Keratinocyte (primary cell): ENCODE data around the gene GREB1. TPM values are rescaled to one million over a fixed set of nuclear protein-coding genes. Genes with fewer than 3 reads are reported as not detected.

ENCODE experiments used
- DNase-seq: peaks from one replicate; pipeline ENCODE4 v3.0.0-alpha.2; 2011; ENCODE audit warnings: low read depth, missing footprints, low spot score
- FAIRE-seq: peaks from 2 replicates; lab custom pipeline; 2011; peaks lifted over from hg19 to GRCh38; lab: Jason Lieb, UNC
- H2AFZ ChIP-seq: 2 replicates; pipeline ENCODE4 v1.6.0; 2012; ENCODE audit warnings: low read length, control low read depth, inconsistent platforms; ENCODE audit not compliant: control insufficient read depth
- H3K27ac ChIP-seq: 2 replicates; pipeline ENCODE4 v1.5.1; 2011; ENCODE audit warnings: low read length; ENCODE audit not compliant: control insufficient read depth, insufficient read depth
- H3K27me3 ChIP-seq: 3 replicates; pipeline ENCODE4 v1.6.0; 2011; ENCODE audit warnings: low read length; ENCODE audit not compliant: control insufficient read depth, insufficient read depth; ENCODE audit errors: extremely low read depth
- H3K36me3 ChIP-seq, 2 experiments: 2 replicates in 1 of 2; 3 replicates in 1 of 2; pipeline ENCODE4 v1.5.1; 2011; ENCODE audit warnings: low read length in 2 of 2, mild to moderate bottlenecking in 1 of 2; ENCODE audit not compliant: control insufficient read depth in 2 of 2, insufficient read depth in 2 of 2; ENCODE audit errors: extremely low read depth in 1 of 2
- H3K4me1 ChIP-seq: 3 replicates; pipeline ENCODE4 v1.5.1; 2011; ENCODE audit warnings: low read length; ENCODE audit not compliant: control insufficient read depth, insufficient read depth; ENCODE audit errors: extremely low read depth
- H3K4me2 ChIP-seq: 3 replicates; pipeline ENCODE4 v1.6.0; 2011; ENCODE audit warnings: low read depth, low read length; ENCODE audit not compliant: control insufficient read depth, insufficient read depth; ENCODE audit errors: extremely low read depth
- H3K4me3 ChIP-seq, 3 experiments: fragments of 200-600 bp in 1 of 3; sonication (generic) in 1 of 3; 2 replicates in 2 of 3; 3 replicates in 1 of 3; pipeline ENCODE4 v1.5.1; 2011 to 2016; ENCODE audit warnings: low read length in 3 of 3, mild to moderate bottlenecking in 3 of 3, control low read depth in 2 of 3, inconsistent platforms in 1 of 3, low read depth in 1 of 3, mixed read lengths in 1 of 3, mixed run types in 1 of 3, moderate library complexity in 1 of 3; ENCODE audit not compliant: control insufficient read depth in 2 of 3, insufficient read depth in 2 of 3; ENCODE audit errors: extremely low read depth in 1 of 3
- H3K79me2 ChIP-seq: 2 replicates; pipeline ENCODE4 v1.6.0; 2012; ENCODE audit warnings: low read length; ENCODE audit not compliant: control insufficient read depth, insufficient read depth
- H3K9ac ChIP-seq: 3 replicates; pipeline ENCODE4 v1.6.0; 2011; ENCODE audit warnings: low read length; ENCODE audit not compliant: control insufficient read depth, insufficient read depth; ENCODE audit errors: extremely low read depth
- H3K9me1 ChIP-seq: 3 replicates; pipeline ENCODE4 v1.6.0; 2011; ENCODE audit warnings: low read length; ENCODE audit not compliant: control insufficient read depth, insufficient read depth; ENCODE audit errors: extremely low read depth
- H3K9me3 ChIP-seq: 2 replicates; pipeline ENCODE4 v1.5.1; 2012; ENCODE audit warnings: low read depth, low read length; ENCODE audit not compliant: control insufficient read depth
- H4K20me1 ChIP-seq: 3 replicates; pipeline ENCODE4 v1.6.0; 2011; ENCODE audit warnings: low read length; ENCODE audit not compliant: control insufficient read depth, insufficient read depth; ENCODE audit errors: extremely low read depth
- CTCF ChIP-seq, 3 experiments: IDR thresholded peaks in 1 of 3; conservative IDR thresholded peaks in 1 of 3; optimal IDR thresholded peaks in 1 of 3; 2 replicates in 2 of 3; 3 replicates in 1 of 3; pipeline versions ENCODE3 to v1.5.1; 2011; ENCODE audit warnings: low read length in 3 of 3, mild to moderate bottlenecking in 3 of 3, moderate library complexity in 2 of 3, control low read depth in 1 of 3, inconsistent platforms in 1 of 3; ENCODE audit not compliant: insufficient read depth in 2 of 3; ENCODE audit errors: extremely low read depth in 1 of 3
- EZH2 ChIP-seq: IDR thresholded peaks from one replicate; pipeline ENCODE4 v1.6.1; 2012; ENCODE audit warnings: inconsistent platforms, mild to moderate bottlenecking, low read length, moderate library complexity
- dilution Hi-C: fragments of 300-500 bp; cut with MboI; formaldehyde crosslinking; loops from one replicate; pipeline ENCODE4 v1.7.0; 2020; ENCODE audit warnings: low sequenced_read_pairs; ENCODE audit not compliant: extremely low pct_ligation_motif_present
- polyA plus RNA-seq, 5 experiments: library from polyadenylated mRNA; depleted of rRNA in 3 of 5; stranded (reverse) in 3 of 5; stranded (forward) in 1 of 5; unstranded in 1 of 5; fragments of >200 nt; gene quantifications; 1 replicate in 1 of 5; 2 replicates in 3 of 5; 3 replicates in 1 of 5; pipeline versions ENCODE4 v1.2.1 to v1.2.3, GENCODE V29; 2011 to 2012; ENCODE audit warnings: missing spikeins in 2 of 5, low read depth in 1 of 5, low replicate concordance in 1 of 5

Gene GREB1
- polyA plus RNA-seq, 1 donor (not counting 4 experiments of a cell fraction or from before 2014, with no cell fraction given): 0.13 TPM

- no peak overlapping the region for H3K27ac ChIP-seq
- H3K27me3 ChIP-seq: peaks cover 2% of the 10 kb centered on the region
- no peak overlapping the region for H3K4me3 ChIP-seq
- no peak for DNase-seq
- H2AFZ ChIP-seq: no peak overlapping the region
- H3K9ac ChIP-seq: no peak overlapping the region
- dilution Hi-C loops: no loop called here
- TF ChIP-seq CTCF (optimal IDR thresholded peaks at IDR 0.05 in 1 of 3, IDR thresholded peaks at IDR 0.05 in 1 of 3, conservative IDR thresholded peaks at IDR 0.05 in 1 of 3; ENCODE audit: extremely low read depth in 1 of 3, insufficient read depth in 2 of 3, low read length in 3 of 3) (no peak), EZH2 (no peak)
- H3K79me2 ChIP-seq: no peaks in the 10 kb centered on the region
- H3K9me3 ChIP-seq: no peaks in the 10 kb centered on the region
- no peaks in the 10 kb centered on the region for H3K36me3 ChIP-seq
- no peaks in the 10 kb centered on the region for H3K9me1 ChIP-seq
- H3K4me1 ChIP-seq: peaks cover 7% of the 10 kb centered on the region
- no peak for FAIRE-seq
- no peak overlapping the region for H3K4me2 ChIP-seq
- no peaks in the 10 kb centered on the region for H4K20me1 ChIP-seq
Measured at GRCh38 chr2:11507517-11507916, 26.3 kb upstream of the GREB1 start.

- dilution Hi-C loops: no loop called here
- H2AFZ ChIP-seq: no peak overlapping the region
Measured at GRCh38 chr2:11508279-11508678, 25.6 kb upstream of the GREB1 start.

More at GRCh38 chr2:11508279-11508678, 25.6 kb upstream of the GREB1 start:
- no peak overlapping the region for H3K4me2 ChIP-seq
- H4K20me1 ChIP-seq: no peaks in the 10 kb centered on the region
- TF ChIP-seq CTCF (optimal IDR thresholded peaks at IDR 0.05 in 1 of 3, IDR thresholded peaks at IDR 0.05 in 1 of 3, conservative IDR thresholded peaks at IDR 0.05 in 1 of 3; ENCODE audit: extremely low read depth in 1 of 3, insufficient read depth in 2 of 3, low read length in 3 of 3) (no peak), EZH2 (no peak)
- FAIRE-seq (no peak), DNase-seq (no peak)
- no peaks in the 10 kb centered on the region for H3K79me2 ChIP-seq
- H3K9ac ChIP-seq: no peak overlapping the region
- H3K4me1 ChIP-seq: peaks cover 7% of the 10 kb centered on the region
- no peak overlapping the region for H3K27ac ChIP-seq
- H3K9me1 ChIP-seq: no peaks in the 10 kb centered on the region
- H3K4me3 ChIP-seq: no peak overlapping the region
- H3K27me3 ChIP-seq: peaks cover 8% of the 10 kb centered on the region
- H3K36me3 ChIP-seq: no peaks in the 10 kb centered on the region
- no peaks in the 10 kb centered on the region for H3K9me3 ChIP-seq
